Measurements from ENCODE around the gene INPP4A.

INPP4A gene

GRCh38 chr2:98496750-98497493 lies 52.3 kb downstream of the INPP4A start:
- H3K4me3 ChIP-seq (ENCODE audit: low read length), result no peak overlapping the region
- TF ChIP-seq ZNF274 (IDR thresholded peaks at IDR 0.05; ENCODE audit: low read depth, low read length), result no peak

GRCh38 chr2:98498703-98499440 lies 54.2 kb downstream of the INPP4A start:
- no peak overlapping the region for H3K4me3 ChIP-seq (ENCODE audit: low read length)
- no peak for TF ChIP-seq ZNF274 (IDR thresholded peaks at IDR 0.05; ENCODE audit: low read depth, low read length)

- no peak overlapping the region for H3K4me3 ChIP-seq (ENCODE audit: low read length)
- TF ChIP-seq ZNF274 (IDR thresholded peaks at IDR 0.05; ENCODE audit: low read depth, low read length), result no peak
These were observed 55.9 kb downstream of the INPP4A start for GRCh38 chr2:98500561-98500960.

- no peak overlapping the region for H3K4me3 ChIP-seq (ENCODE audit: low read length)
These were observed 56.6 kb downstream of the INPP4A start for GRCh38 chr2:98501223-98501622.

GRCh38 chr2:98501876-98502275 lies 57.2 kb downstream of the INPP4A start:
- no peak for TF ChIP-seq ZNF274 (IDR thresholded peaks at IDR 0.05; ENCODE audit: low read depth, low read length)
- H3K4me3 ChIP-seq (ENCODE audit: low read length), result no peak overlapping the region

More at GRCh38 chr2:98501223-98501622, 56.6 kb downstream of the INPP4A start:
- no peak for TF ChIP-seq ZNF274 (IDR thresholded peaks at IDR 0.05; ENCODE audit: low read depth, low read length)

- no peak overlapping the region for H3K4me3 ChIP-seq (ENCODE audit: low read length)
- TF ChIP-seq ZNF274 (IDR thresholded peaks at IDR 0.05; ENCODE audit: low read depth, low read length), result no peak
These were observed 58.1 kb downstream of the INPP4A start for GRCh38 chr2:98502556-98503335.

- no peak overlapping the region for H3K4me3 ChIP-seq (ENCODE audit: low read length)
- TF ChIP-seq ZNF274 (IDR thresholded peaks at IDR 0.05; ENCODE audit: low read depth, low read length), result no peak
These were observed 58.9 kb downstream of the INPP4A start for GRCh38 chr2:98503481-98504105.

- no peak for TF ChIP-seq ZNF274 (IDR thresholded peaks at IDR 0.05; ENCODE audit: low read depth, low read length)
- H3K4me3 ChIP-seq (ENCODE audit: low read length), result no peak overlapping the region
These were observed 59.9 kb downstream of the INPP4A start for GRCh38 chr2:98504381-98505109.

GRCh38 chr2:98505311-98505808 lies 60.7 kb downstream of the INPP4A start:
- H3K4me3 ChIP-seq (ENCODE audit: low read length), result no peak overlapping the region
- no peak for TF ChIP-seq ZNF274 (IDR thresholded peaks at IDR 0.05; ENCODE audit: low read depth, low read length)

GRCh38 chr2:98505971-98506664 lies 61.5 kb downstream of the INPP4A start:
- TF ChIP-seq ZNF274 (IDR thresholded peaks at IDR 0.05; ENCODE audit: low read depth, low read length), result no peak
- H3K4me3 ChIP-seq (ENCODE audit: low read length), result no peak overlapping the region

GRCh38 chr2:98506881-98507280 lies 62.2 kb downstream of the INPP4A start:
- no peak for TF ChIP-seq ZNF274 (IDR thresholded peaks at IDR 0.05; ENCODE audit: low read depth, low read length)
- H3K4me3 ChIP-seq (ENCODE audit: low read length), result no peak overlapping the region

- H3K4me3 ChIP-seq (ENCODE audit: low read length), result no peak overlapping the region
- no peak for TF ChIP-seq ZNF274 (IDR thresholded peaks at IDR 0.05; ENCODE audit: low read depth, low read length)
These were observed 62.8 kb downstream of the INPP4A start for GRCh38 chr2:98507461-98507860.

Data from GM08714 (cell line).